ENCODE measurements around the gene PROSER2.

The PROSER2 gene

GRCh38 chr10:11787846-11788245 lies 35.3 kb upstream of the PROSER2 start:
- no peak for TF ChIP-seq CTCF (conservative IDR thresholded peaks at IDR 0.05; ENCODE audit: low read depth, low read length)

GRCh38 chr10:11789306-11789705 lies 33.9 kb upstream of the PROSER2 start:
- Histone ChIP-seq H3K36me3 (ENCODE audit: insufficient read depth) (no peaks in the 10 kb centered on the region), H3K27ac (no peak overlapping the region), H4K20me1 (ENCODE audit: insufficient read depth) (no peaks in the 10 kb centered on the region), H3K79me2 (ENCODE audit: insufficient read depth, low read depth) (no peaks in the 10 kb centered on the region), H3K9ac (no peak overlapping the region), H3K27me3 (ENCODE audit: insufficient read depth, low read depth) (no peaks in the 10 kb centered on the region), H3K4me3 (IDR thresholded peaks at IDR 0.05; ENCODE audit: insufficient read depth, low read depth, low read length) (no peak overlapping the region), H3K4me2 (no peak overlapping the region), H3K4me1 (ENCODE audit: low read depth, poor library complexity, severe bottlenecking) (no peaks in the 10 kb centered on the region), H2AFZ (ENCODE audit: low read depth) (no peak overlapping the region)
- TF ChIP-seq CTCF (conservative IDR thresholded peaks at IDR 0.05; ENCODE audit: low read depth, low read length), result no peak

More at GRCh38 chr10:11787846-11788245, 35.3 kb upstream of the PROSER2 start:
- H3K79me2 ChIP-seq (ENCODE audit: insufficient read depth, low read depth), result no peaks in the 10 kb centered on the region
- H3K4me3 ChIP-seq (IDR thresholded peaks at IDR 0.05; ENCODE audit: insufficient read depth, low read depth, low read length), result no peak overlapping the region
- no peaks in the 10 kb centered on the region for H4K20me1 ChIP-seq (ENCODE audit: insufficient read depth)
- no peak overlapping the region for H3K4me2 ChIP-seq
- H3K27ac ChIP-seq, result no peak overlapping the region
- H3K36me3 ChIP-seq (ENCODE audit: insufficient read depth), result no peaks in the 10 kb centered on the region
- peaks cover 7% of the 10 kb centered on the region for H3K4me1 ChIP-seq (ENCODE audit: low read depth, poor library complexity, severe bottlenecking)
- no peak overlapping the region for H3K9ac ChIP-seq
- no peaks in the 10 kb centered on the region for H3K27me3 ChIP-seq (ENCODE audit: insufficient read depth, low read depth)
- no peak overlapping the region for H2AFZ ChIP-seq (ENCODE audit: low read depth)

- Histone ChIP-seq H3K27me3 (ENCODE audit: insufficient read depth, low read depth) (no peaks in the 10 kb centered on the region), H3K9ac (no peak overlapping the region), H3K4me3 (IDR thresholded peaks at IDR 0.05; ENCODE audit: insufficient read depth, low read depth, low read length) (no peak overlapping the region), H3K27ac (no peak overlapping the region), H3K79me2 (ENCODE audit: insufficient read depth, low read depth) (no peaks in the 10 kb centered on the region), H2AFZ (ENCODE audit: low read depth) (no peak overlapping the region), H3K4me1 (ENCODE audit: low read depth, poor library complexity, severe bottlenecking) (no peaks in the 10 kb centered on the region), H4K20me1 (ENCODE audit: insufficient read depth) (no peaks in the 10 kb centered on the region), H3K36me3 (ENCODE audit: insufficient read depth) (no peaks in the 10 kb centered on the region), H3K4me2 (no peak overlapping the region)
- TF ChIP-seq CTCF (conservative IDR thresholded peaks at IDR 0.05; ENCODE audit: low read depth, low read length), result no peak
These were observed 33.2 kb upstream of the PROSER2 start for GRCh38 chr10:11789956-11790355.

- Histone ChIP-seq H2AFZ (ENCODE audit: low read depth) (no peak overlapping the region), H3K4me2 (no peak overlapping the region), H3K9ac (no peak overlapping the region), H3K36me3 (ENCODE audit: insufficient read depth) (no peaks in the 10 kb centered on the region), H3K4me3 (IDR thresholded peaks at IDR 0.05; ENCODE audit: insufficient read depth, low read depth, low read length) (no peak overlapping the region), H3K4me1 (ENCODE audit: low read depth, poor library complexity, severe bottlenecking) (no peaks in the 10 kb centered on the region), H3K27ac (no peak overlapping the region), H3K27me3 (ENCODE audit: insufficient read depth, low read depth) (no peaks in the 10 kb centered on the region), H4K20me1 (ENCODE audit: insufficient read depth) (no peaks in the 10 kb centered on the region), H3K79me2 (ENCODE audit: insufficient read depth, low read depth) (no peaks in the 10 kb centered on the region)
- TF ChIP-seq CTCF (conservative IDR thresholded peaks at IDR 0.05; ENCODE audit: low read depth, low read length), result no peak
These were observed 29.2 kb upstream of the PROSER2 start for GRCh38 chr10:11793762-11794479.

Data from KMS-11 (cell line).